Measurements from ENCODE around the gene IER5. TPM values are rescaled to one million over a fixed set of nuclear protein-coding genes. Genes with fewer than 3 reads are reported as not detected.

IER5 gene
- total RNA-seq, 1 experiment from 2014 or later: 47.5 TPM

- CTCF ChIA-PET: interaction anchor here (0.7 to 1.8 kb wide), 4 partner anchors 9 to 19 kb away, joined by 3 to 13 read pairs (median 4); no protein-coding TSS in a partner anchor
These were observed 35.8 kb downstream of the IER5 start for GRCh38 chr1:181124291-181124751.

GRCh38 chr1:181126289-181126688 is 37.8 kb downstream of the IER5 start:
- Mint-ChIP-seq H3K9me3 (ENCODE audit: unreplicated experiment) (no peaks in the 10 kb centered on the region), H3K4me1 (ENCODE audit: insufficient read depth, unreplicated experiment) (peaks cover 40% of the 10 kb centered on the region), H3K36me3 (ENCODE audit: insufficient read depth, unreplicated experiment) (no peaks in the 10 kb centered on the region), H3K4me3 (ENCODE audit: unreplicated experiment) (no peak overlapping the region), H3K27me3 (ENCODE audit: insufficient read depth, unreplicated experiment) (no peaks in the 10 kb centered on the region), H3K27ac (ENCODE audit: low read depth, unreplicated experiment) (peak overlapping the region; percentile 33)
- DNase-seq (ENCODE audit: unreplicated experiment): no peak
- ChIA-PET CTCF (interaction anchor here (1.1 to 1.9 kb wide), 3 partner anchors 15 to 88 kb away, joined by 3 to 9 read pairs (median 5); no protein-coding TSS in a partner anchor), POLR2A (interaction anchor here (0.7 to 34.6 kb wide), 7 partner anchors 8 to 624 kb away, joined by 3 to 1371 read pairs (median 3); partner anchors contain the start of genes ACBD6 and IER5)
- intact Hi-C loops (cut with micrococcal nuclease): no loop called here
- TF ChIP-seq CTCF (IDR thresholded peaks at IDR 0.05; ENCODE audit: unreplicated experiment): no peak
- BruUV-seq (replicated peaks): no TSS peak

More at GRCh38 chr1:181124291-181124751, 35.8 kb downstream of the IER5 start:
- no TSS peak for BruUV-seq (replicated peaks)
- Mint-ChIP-seq H3K36me3 (ENCODE audit: insufficient read depth, unreplicated experiment) (no peaks in the 10 kb centered on the region), H3K9me3 (ENCODE audit: unreplicated experiment) (no peaks in the 10 kb centered on the region), H3K4me3 (ENCODE audit: unreplicated experiment) (no peak overlapping the region), H3K4me1 (ENCODE audit: insufficient read depth, unreplicated experiment) (peaks cover 54% of the 10 kb centered on the region), H3K27ac (ENCODE audit: low read depth, unreplicated experiment) (peak overlapping the region; percentile 57), H3K27me3 (ENCODE audit: insufficient read depth, unreplicated experiment) (no peaks in the 10 kb centered on the region)
- intact Hi-C loops (cut with micrococcal nuclease): no loop called here
- POLR2A ChIA-PET: interaction anchor here (34.6 to 38.3 kb wide), 2 partner anchors 19 to 26 kb away, joined by 1371 to 1402 read pairs; partner anchors contain the start of gene IER5
- no peak for DNase-seq (ENCODE audit: unreplicated experiment)
- TF ChIP-seq CTCF (IDR thresholded peaks at IDR 0.05; ENCODE audit: unreplicated experiment): no peak

GRCh38 chr1:181126871-181127587 is 38.5 kb downstream of the IER5 start:
- no peaks in the 10 kb centered on the region for H3K9me3 Mint-ChIP-seq (ENCODE audit: unreplicated experiment)
- H3K36me3 Mint-ChIP-seq (ENCODE audit: insufficient read depth, unreplicated experiment): no peaks in the 10 kb centered on the region
- POLR2A ChIA-PET: interaction anchor here (0.7 to 34.6 kb wide), 10 partner anchors 9 to 625 kb away, joined by 3 to 1371 read pairs (median 6); partner anchors contain the start of genes ACBD6 and IER5
- intact Hi-C loops (cut with micrococcal nuclease): no loop called here
- H3K4me3 Mint-ChIP-seq (ENCODE audit: unreplicated experiment): no peak overlapping the region
- H3K27ac Mint-ChIP-seq (ENCODE audit: low read depth, unreplicated experiment): peak overlapping the region; percentile 33
- TF ChIP-seq CTCF (IDR thresholded peaks at IDR 0.05; ENCODE audit: unreplicated experiment): no peak
- BruUV-seq (replicated peaks): no TSS peak
- peak; percentile 92 for DNase-seq (ENCODE audit: unreplicated experiment)
- H3K27me3 Mint-ChIP-seq (ENCODE audit: insufficient read depth, unreplicated experiment): no peaks in the 10 kb centered on the region
- peaks cover 36% of the 10 kb centered on the region for H3K4me1 Mint-ChIP-seq (ENCODE audit: insufficient read depth, unreplicated experiment)
- CTCF ChIA-PET: interaction anchor here (0.5 to 1.9 kb wide), 14 partner anchors 8 to 610 kb away, joined by 3 to 9 read pairs (median 4); no protein-coding TSS in a partner anchor

GRCh38 chr1:181127898-181128453 is 39.5 kb downstream of the IER5 start:
- H3K4me3 Mint-ChIP-seq (ENCODE audit: unreplicated experiment): no peak overlapping the region
- CTCF ChIA-PET: interaction anchor here (0.5 to 1.9 kb wide), 12 partner anchors 8 to 611 kb away, joined by 3 to 7 read pairs (median 4); no protein-coding TSS in a partner anchor
- no peaks in the 10 kb centered on the region for H3K36me3 Mint-ChIP-seq (ENCODE audit: insufficient read depth, unreplicated experiment)
- BruUV-seq (replicated peaks): no TSS peak
- peaks cover 27% of the 10 kb centered on the region for H3K4me1 Mint-ChIP-seq (ENCODE audit: insufficient read depth, unreplicated experiment)
- H3K27me3 Mint-ChIP-seq (ENCODE audit: insufficient read depth, unreplicated experiment): no peaks in the 10 kb centered on the region
- intact Hi-C loops (cut with micrococcal nuclease): no loop called here
- H3K9me3 Mint-ChIP-seq (ENCODE audit: unreplicated experiment): no peaks in the 10 kb centered on the region
- POLR2A ChIA-PET: interaction anchor here (0.9 to 34.6 kb wide), 5 partner anchors 10 to 551 kb away, joined by 7 to 1371 read pairs (median 8); partner anchors contain the start of gene IER5
- H3K27ac Mint-ChIP-seq (ENCODE audit: low read depth, unreplicated experiment): no peak overlapping the region
- TF ChIP-seq CTCF (IDR thresholded peaks at IDR 0.05; ENCODE audit: unreplicated experiment): no peak
- peak; percentile 50 for DNase-seq (ENCODE audit: unreplicated experiment)

All from MCF 10A (cell line).